IPS-18a (cell line): Measurements from ENCODE around the gene KRTAP9-3.
"Not testable (repeated sequence)": the region's sequence is repeated elsewhere in the genome, so short reads cannot be mapped to it uniquely, and the experiment has no call there.

Source experiments
- H3K27ac ChIP-seq: one replicate; pipeline ENCODE4 v1.5.1; 2013; ENCODE audit warnings: low read length
- H3K27me3 ChIP-seq: one replicate; pipeline ENCODE4 v1.6.1; 2013; ENCODE audit warnings: mild to moderate bottlenecking, low read length; ENCODE audit not compliant: control insufficient read depth, insufficient read depth
- H3K36me3 ChIP-seq: one replicate; pipeline ENCODE4 v1.6.1; 2013; ENCODE audit warnings: low read depth, low read length; ENCODE audit not compliant: control insufficient read depth
- H3K4me1 ChIP-seq: one replicate; pipeline ENCODE4 v1.6.1; 2013; ENCODE audit warnings: low read depth, low read length; ENCODE audit not compliant: control insufficient read depth
- H3K4me3 ChIP-seq: one replicate; pipeline ENCODE4 v1.5.1; 2013; ENCODE audit warnings: low read length
- H3K9ac ChIP-seq: one replicate; pipeline ENCODE4 v1.6.1; 2013; ENCODE audit warnings: mild to moderate bottlenecking, low read length, moderate library complexity
- H3K9me3 ChIP-seq: one replicate; pipeline ENCODE4 v1.6.1; 2013; ENCODE audit warnings: low read depth, low read length; ENCODE audit not compliant: control insufficient read depth

Gene KRTAP9-3

DNA sequence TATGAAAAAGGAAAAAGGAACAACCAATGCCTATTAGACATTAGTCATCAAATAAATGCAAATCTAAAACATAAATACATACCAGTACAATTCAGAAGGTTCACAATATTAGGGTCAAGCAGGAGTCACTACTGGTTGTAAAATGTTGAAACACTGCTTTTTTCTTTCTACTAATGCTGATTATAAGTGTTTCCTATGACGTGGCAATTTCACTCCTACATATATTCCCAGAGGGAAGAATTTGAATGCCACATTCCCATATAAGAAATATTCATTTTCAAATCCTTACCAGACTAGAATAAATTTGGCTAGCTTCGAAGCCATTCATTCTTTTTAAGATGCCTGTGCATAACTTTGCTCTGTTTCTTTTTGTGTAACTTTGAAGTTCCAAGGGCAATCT is 8.4 kb upstream of the KRTAP9-3 start:
- H3K9me3 ChIP-seq, result no peaks in the 10 kb centered on the region
- H3K27me3 ChIP-seq, result no peaks in the 10 kb centered on the region
- H3K9ac ChIP-seq, result no peak overlapping the region
- no peaks in the 10 kb centered on the region for H3K4me1 ChIP-seq
- H3K36me3 ChIP-seq, result no peaks in the 10 kb centered on the region
- no peak overlapping the region for H3K27ac ChIP-seq
- H3K4me3 ChIP-seq, result no peak overlapping the region

DNA sequence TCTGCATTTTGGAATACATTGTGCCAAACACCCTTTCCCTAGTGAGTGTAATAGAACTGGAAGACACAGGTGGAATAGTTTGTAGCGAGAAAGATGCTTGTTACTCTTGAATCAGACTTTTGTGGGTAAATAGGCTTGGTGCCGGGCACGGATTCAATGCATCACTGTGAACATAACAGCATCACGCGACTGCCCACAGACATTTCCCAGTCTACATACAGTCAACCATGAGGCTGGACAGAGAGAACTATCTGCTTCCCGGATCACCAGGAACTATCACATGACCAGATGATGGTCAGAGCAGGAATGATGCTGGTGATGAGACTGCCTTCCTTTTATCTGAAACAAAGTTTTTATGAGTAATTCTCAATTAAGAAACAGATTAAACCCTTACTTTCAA is 6.2 kb upstream of the KRTAP9-3 start:
- no peaks in the 10 kb centered on the region for H3K27me3 ChIP-seq
- H3K9me3 ChIP-seq, result no peaks in the 10 kb centered on the region
- H3K27ac ChIP-seq, result no peak overlapping the region
- no peak overlapping the region for H3K4me3 ChIP-seq
- H3K9ac ChIP-seq, result no peak overlapping the region
- no peaks in the 10 kb centered on the region for H3K4me1 ChIP-seq
- H3K36me3 ChIP-seq, result no peaks in the 10 kb centered on the region

DNA sequence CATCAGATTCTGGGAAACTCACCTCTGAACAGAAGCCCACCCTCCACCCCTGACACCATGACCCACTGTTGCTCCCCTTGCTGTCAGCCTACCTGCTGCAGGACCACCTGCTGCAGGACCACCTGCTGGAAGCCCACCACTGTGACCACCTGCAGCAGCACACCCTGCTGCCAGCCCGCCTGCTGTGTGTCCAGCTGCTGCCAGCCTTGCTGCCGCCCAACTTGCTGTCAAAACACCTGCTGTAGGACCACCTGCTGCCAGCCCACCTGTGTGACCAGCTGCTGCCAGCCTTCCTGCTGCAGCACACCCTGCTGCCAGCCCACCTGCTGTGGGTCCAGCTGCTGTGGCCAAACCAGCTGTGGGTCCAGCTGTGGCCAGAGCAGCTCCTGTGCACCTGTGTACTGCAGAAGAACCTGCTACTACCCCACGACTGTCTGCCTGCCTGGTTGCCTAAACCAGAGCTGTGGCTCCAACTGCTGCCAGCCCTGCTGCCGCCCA is 5.6 kb upstream of the KRTAP9-3 start, which contains the start of gene KRTAP9-2:
TSS of gene KRTAP9-2 (plus strand) at position 51 of the 498 bp plus-strand sequence. CDS start at position 58, 7 bp downstream.
- not testable (repeated sequence) for H3K27ac ChIP-seq, H3K4me3 ChIP-seq, H3K27me3 ChIP-seq, H3K4me1 ChIP-seq, H3K9me3 ChIP-seq, H3K9ac ChIP-seq, H3K36me3 ChIP-seq

DNA sequence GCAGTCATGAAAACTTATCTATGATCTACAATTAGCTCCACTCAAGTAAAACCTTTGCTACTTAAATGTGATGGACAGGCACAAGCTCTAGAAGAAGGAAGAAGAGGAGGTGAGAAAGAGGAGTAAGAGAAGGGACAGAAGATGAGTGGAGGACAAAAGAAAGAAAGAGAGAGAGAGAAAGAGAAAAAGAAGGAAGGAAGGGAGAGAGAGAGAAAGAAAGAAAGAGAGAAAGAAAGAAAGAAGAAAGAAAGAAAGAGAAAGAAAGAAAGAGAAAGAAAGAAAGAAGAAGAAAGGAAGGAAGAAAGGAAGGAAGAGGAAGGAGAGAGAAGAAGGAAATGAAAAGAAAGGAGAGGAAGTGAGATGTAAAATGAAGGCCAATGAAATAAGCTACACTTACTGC is 2.2 kb upstream of the KRTAP9-3 start:
- Histone ChIP-seq H3K9me3 (no peaks in the 10 kb centered on the region), H3K4me1 (no peaks in the 10 kb centered on the region), H3K27ac (no peak overlapping the region), H3K27me3 (no peaks in the 10 kb centered on the region), H3K9ac (no peak overlapping the region), H3K4me3 (no peak overlapping the region), H3K36me3 (no peaks in the 10 kb centered on the region)

DNA sequence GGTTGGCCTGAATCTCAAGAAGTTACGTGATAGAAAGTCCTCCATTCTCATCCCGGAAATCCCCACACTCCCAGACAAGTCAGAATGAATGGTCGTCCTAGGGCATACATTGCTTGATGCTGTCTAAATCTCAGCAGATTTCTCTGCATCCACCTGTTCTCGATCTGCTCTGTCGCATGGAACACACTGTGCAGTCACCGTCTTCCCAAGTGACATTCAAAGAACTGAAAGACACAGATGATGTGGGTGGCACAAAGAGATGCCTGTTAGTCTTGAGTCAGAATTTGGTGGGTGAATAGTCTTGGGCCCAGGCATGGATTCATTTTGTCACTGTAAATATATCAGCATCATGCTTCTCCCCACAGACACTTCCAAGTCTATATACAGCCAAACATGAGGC is 518 bp upstream of the KRTAP9-3 start:
- no peak overlapping the region for H3K9ac ChIP-seq
- H3K36me3 ChIP-seq, result no peaks in the 10 kb centered on the region
- no peaks in the 10 kb centered on the region for H3K9me3 ChIP-seq
- no peaks in the 10 kb centered on the region for H3K27me3 ChIP-seq
- H3K4me1 ChIP-seq, result no peaks in the 10 kb centered on the region
- no peak overlapping the region for H3K27ac ChIP-seq
- no peak overlapping the region for H3K4me3 ChIP-seq

DNA sequence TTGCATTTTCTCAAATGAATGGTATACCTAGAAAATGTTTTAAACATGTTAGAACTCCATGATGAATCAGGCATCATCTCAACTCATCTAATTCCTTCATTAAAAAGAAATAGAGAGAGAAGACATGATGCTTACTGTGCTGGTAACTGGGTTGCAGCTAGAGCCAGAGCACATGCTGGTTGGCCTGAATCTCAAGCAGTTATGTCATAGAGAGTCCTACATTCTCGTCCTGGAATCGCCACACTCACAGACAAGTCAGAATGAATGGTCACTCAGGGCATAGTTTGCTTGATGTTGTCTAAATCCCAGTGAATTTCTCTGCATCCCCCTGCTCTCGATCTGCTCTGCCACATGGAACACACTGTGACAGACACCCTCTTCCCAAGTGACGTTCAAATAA is 4.9 kb downstream of the KRTAP9-3 start:
- H3K4me3 ChIP-seq, H3K4me1 ChIP-seq: not testable (repeated sequence)

DNA sequence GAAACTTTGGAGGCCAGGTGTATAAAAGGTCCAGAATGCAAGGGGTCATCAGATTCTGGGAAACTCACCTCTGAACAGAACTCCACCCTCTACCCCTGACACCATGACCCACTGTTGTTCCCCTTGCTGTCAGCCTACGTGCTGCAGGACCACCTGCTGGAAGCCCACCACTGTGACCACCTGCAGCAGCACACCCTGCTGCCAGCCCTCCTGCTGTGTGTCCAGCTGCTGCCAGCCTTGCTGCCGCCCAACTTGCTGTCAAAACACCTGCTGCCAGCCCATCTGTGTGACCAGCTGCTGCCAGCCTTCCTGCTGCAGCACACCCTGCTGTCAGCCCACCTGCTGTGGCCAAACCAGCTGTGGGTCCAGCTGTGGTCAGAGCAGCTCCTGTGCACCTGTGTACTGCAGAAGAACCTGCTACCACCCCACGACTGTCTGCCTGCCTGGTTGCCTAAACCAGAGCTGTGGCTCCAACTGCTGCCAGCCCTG is 5.7 kb downstream of the KRTAP9-3 start, which contains the start of gene KRTAP9-8:
TSS of gene KRTAP9-8 (plus strand) at position 51 of the 489 bp plus-strand sequence. CDS start at position 104, 53 bp downstream.
- H3K4me1 ChIP-seq, H3K9me3 ChIP-seq, H3K27me3 ChIP-seq, H3K4me3 ChIP-seq, H3K27ac ChIP-seq, H3K9ac ChIP-seq, H3K36me3 ChIP-seq: not testable (repeated sequence)

More for the DNA sequence above, 4.9 kb downstream of the KRTAP9-3 start:
- not testable (repeated sequence) for H3K27ac ChIP-seq, H3K36me3 ChIP-seq, H3K9ac ChIP-seq, H3K9me3 ChIP-seq, H3K27me3 ChIP-seq

DNA sequence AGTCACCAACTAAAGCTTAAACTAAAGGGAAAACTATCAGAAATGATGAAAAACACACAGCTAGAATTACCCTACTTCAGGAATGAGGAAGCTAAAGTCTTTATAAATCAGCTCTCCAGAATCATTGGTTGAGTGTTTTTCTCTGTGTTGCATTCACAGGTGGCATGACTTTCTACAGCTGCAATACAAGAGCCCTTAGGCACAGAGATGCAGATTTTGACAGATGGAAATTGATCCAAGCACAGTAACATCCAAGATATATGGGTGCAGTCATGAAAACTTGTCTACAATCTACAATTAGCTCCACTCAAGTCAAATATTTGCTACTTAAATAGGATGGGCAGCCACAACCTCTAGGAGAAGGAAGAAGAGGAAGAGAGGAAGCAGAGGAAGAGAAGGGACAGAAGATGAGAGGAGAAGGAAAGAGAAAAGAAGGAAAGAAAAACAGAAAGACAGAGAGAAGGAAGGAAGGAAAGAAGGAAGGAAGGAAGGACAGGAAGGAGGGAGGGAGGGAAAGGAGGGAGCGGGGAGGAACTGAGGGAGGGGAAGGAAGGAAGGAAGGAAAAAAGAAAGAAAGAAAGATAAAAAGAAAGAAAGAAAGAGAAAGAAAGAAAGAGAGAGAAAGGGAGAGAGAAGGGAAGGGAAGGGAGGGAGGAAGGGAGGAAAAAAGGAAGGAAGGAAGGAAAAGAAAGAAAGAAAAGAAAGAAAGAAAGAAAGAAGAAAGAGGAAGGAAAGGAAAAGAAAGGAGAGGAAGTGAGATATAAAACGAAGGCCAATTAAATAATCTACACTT is 14.9 kb downstream of the KRTAP9-3 start:
- not testable (repeated sequence) for H3K9me3 ChIP-seq, H3K4me3 ChIP-seq, H3K4me1 ChIP-seq, H3K9ac ChIP-seq, H3K36me3 ChIP-seq, H3K27ac ChIP-seq, H3K27me3 ChIP-seq

DNA sequence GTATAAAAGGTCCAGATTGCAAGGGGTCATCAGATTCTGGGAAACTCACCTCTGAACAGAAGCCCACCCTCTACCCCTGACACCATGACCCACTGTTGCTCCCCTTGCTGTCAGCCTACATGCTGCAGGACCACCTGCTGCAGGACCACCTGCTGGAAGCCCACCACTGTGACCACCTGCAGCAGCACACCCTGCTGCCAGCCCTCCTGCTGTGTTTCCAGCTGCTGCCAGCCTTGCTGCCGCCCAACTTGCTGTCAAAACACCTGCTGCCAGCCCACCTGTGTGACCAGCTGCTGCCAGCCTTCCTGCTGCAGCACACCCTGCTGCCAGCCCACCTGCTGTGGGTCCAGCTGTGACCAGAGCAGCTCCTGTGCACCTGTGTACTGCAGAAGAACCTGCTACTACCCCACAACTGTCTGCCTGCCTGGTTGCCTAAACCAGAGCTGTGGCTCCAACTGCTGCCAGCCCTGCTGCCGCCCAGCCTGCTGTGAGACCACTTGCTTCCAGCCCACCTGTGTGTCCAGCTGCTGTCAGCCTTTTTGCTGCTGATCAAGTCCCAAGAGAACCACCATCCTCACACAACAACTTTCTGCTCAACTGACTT is 17.5 kb downstream of the KRTAP9-3 start, which contains the start of gene KRTAP9-4:
TSS of gene KRTAP9-4 (plus strand) at position 51 of the 604 bp plus-strand sequence. CDS start at position 85, 34 bp downstream.
- not testable (repeated sequence) for H3K4me3 ChIP-seq, H3K9ac ChIP-seq, H3K27me3 ChIP-seq, H3K36me3 ChIP-seq, H3K4me1 ChIP-seq, H3K9me3 ChIP-seq, H3K27ac ChIP-seq

DNA sequence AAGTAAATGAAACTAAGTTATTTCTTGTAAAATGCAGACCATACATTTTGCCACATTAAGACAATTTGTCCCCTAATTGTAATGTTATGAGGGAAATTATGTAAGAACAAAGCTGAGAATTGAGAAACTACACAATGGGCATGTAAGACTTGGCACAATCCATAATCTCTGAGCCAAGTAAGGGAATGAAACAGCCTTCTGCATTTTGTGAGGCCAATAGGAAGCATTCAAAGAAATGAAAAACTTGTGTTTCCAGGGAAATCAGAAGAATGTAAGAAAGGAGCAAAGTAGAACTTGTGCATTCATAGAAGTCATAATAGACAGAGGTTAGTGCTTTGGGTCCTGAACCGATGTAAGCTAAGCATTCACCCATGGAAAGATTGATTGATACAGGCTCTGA is 19.0 kb downstream of the KRTAP9-3 start:
- no peak overlapping the region for H3K4me3 ChIP-seq
- H3K9ac ChIP-seq, result no peak overlapping the region
- H3K9me3 ChIP-seq, result no peaks in the 10 kb centered on the region
- H3K36me3 ChIP-seq, result no peaks in the 10 kb centered on the region
- no peak overlapping the region for H3K27ac ChIP-seq
- no peaks in the 10 kb centered on the region for H3K4me1 ChIP-seq
- no peaks in the 10 kb centered on the region for H3K27me3 ChIP-seq

DNA sequence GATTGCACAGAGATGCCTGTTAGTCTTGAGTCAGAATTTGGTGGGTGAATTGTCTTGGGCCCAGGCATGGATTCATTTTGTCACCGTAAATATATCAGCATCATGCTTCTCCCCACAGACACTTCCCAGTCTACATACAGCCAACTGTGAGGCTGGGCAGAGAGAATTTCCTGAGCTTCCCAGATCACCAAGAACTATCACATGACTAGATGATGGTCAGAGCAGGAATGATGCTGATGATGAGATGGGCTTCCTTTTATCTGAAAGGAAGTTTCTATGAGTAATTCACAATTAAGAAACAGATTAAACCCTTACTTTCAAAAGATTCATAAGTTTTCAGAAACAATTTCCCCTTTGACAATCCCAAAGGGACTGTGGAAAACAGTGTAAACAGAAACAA is 22.6 kb downstream of the KRTAP9-3 start:
- Histone ChIP-seq H3K36me3 (no peaks in the 10 kb centered on the region), H3K4me1 (no peaks in the 10 kb centered on the region), H3K9ac (no peak overlapping the region), H3K27ac (no peak overlapping the region), H3K4me3 (no peak overlapping the region), H3K9me3 (no peaks in the 10 kb centered on the region), H3K27me3 (no peaks in the 10 kb centered on the region)
